Fibroblast of skin of abdomen (primary cell): Measurements from ENCODE around the gene CABP4.
"Not testable (repeated sequence)": the region's sequence is repeated elsewhere in the genome, so short reads cannot be mapped to it uniquely, and the experiment has no call there.

Experiments
- DNase-seq: peaks from one replicate; pipeline ENCODE4 v3.0.0-alpha.2; 2013

The CABP4 gene

GRCh38 chr11:67482827-67483798 is 28.0 kb downstream of the CABP4 start, which contains the start of gene AIP:
TSS of gene AIP (plus strand) at chr11:67483026. CDS start at chr11:67483159, 133 bp downstream.
- DNase-seq = peak; percentile 98

GRCh38 chr11:67483831-67484665 is 28.9 kb downstream of the CABP4 start:
- no peak for DNase-seq

GRCh38 chr11:67484847-67485311 is 29.7 kb downstream of the CABP4 start:
- no peak for DNase-seq

- not testable (repeated sequence) for DNase-seq
Observed at GRCh38 chr11:67485873-67486361, 30.8 kb downstream of the CABP4 start.

- DNase-seq = no peak
Observed at GRCh38 chr11:67486481-67487195, 31.5 kb downstream of the CABP4 start.

GRCh38 chr11:67489203-67489884 is 34.2 kb downstream of the CABP4 start:
- no peak for DNase-seq

GRCh38 chr11:67489885-67490726 is 35.0 kb downstream of the CABP4 start:
- DNase-seq = no peak

- DNase-seq = no peak
Observed at GRCh38 chr11:67490727-67491065, 35.5 kb downstream of the CABP4 start.

- no peak for DNase-seq
Observed at GRCh38 chr11:67491276-67492068, 36.3 kb downstream of the CABP4 start.

- DNase-seq = no peak
Observed at GRCh38 chr11:67492069-67492727, 37.0 kb downstream of the CABP4 start.

- DNase-seq = no peak
Observed at GRCh38 chr11:67492801-67493547, 37.8 kb downstream of the CABP4 start.

GRCh38 chr11:67493548-67494370 is 38.6 kb downstream of the CABP4 start:
- no peak for DNase-seq

GRCh38 chr11:67494371-67495233 is 39.4 kb downstream of the CABP4 start:
- no peak for DNase-seq

- DNase-seq = no peak
Observed at GRCh38 chr11:67495234-67496005, 40.3 kb downstream of the CABP4 start.

- DNase-seq = no peak
Observed at GRCh38 chr11:67496113-67496512, 41.0 kb downstream of the CABP4 start.
